CD4-positive, alpha-beta memory T cell (primary cell): ENCODE results near the gene ASH1L. TPM values are rescaled to one million over a fixed set of nuclear protein-coding genes. Genes with fewer than 3 reads are reported as not detected.
"Not testable (repeated sequence)": the region's sequence is repeated elsewhere in the genome, so short reads cannot be mapped to it uniquely, and the experiment has no call there.

Experiments used
- CTCF ChIA-PET: fragments of 350-600 bp; sonication (Branson Sonifier 250); formaldehyde crosslinking; loops from one replicate; lab custom pipeline; 2021; ENCODE audit warnings: inconsistent platforms; ENCODE audit not compliant: partially characterized antibody; lab: Charles Lee
- POLR2A ChIA-PET: fragments of 350-600 bp; sonication (Branson Sonifier 250); formaldehyde crosslinking; loops from one replicate; lab custom pipeline; 2021; ENCODE audit not compliant: partially characterized antibody; lab: Charles Lee
- DNase-seq, 5 donors: peaks; one replicate each; pipeline versions ENCODE4 v3.0.0 to v3.0.0-alpha.2; 2020 to 2022; ENCODE audit warnings: mixed read lengths in 1 of 5
- H3K27ac ChIP-seq: one replicate; pipeline ENCODE4 v1.7.0; 2013; ENCODE audit warnings: low read depth, low read length
- H3K27me3 ChIP-seq: 2 replicates; pipeline ENCODE4 v1.7.0; 2013; ENCODE audit warnings: mild to moderate bottlenecking, low read length, moderate library complexity; ENCODE audit not compliant: insufficient read depth
- H3K36me3 ChIP-seq: 2 replicates; pipeline ENCODE4 v1.7.0; 2013; ENCODE audit warnings: mild to moderate bottlenecking, low read length, moderate library complexity; ENCODE audit not compliant: insufficient read depth
- H3K4me1 ChIP-seq: 2 replicates; pipeline ENCODE4 v1.7.0; 2013; ENCODE audit warnings: mild to moderate bottlenecking, low read length, moderate library complexity; ENCODE audit not compliant: insufficient read depth
- H3K4me3 ChIP-seq, 2 donors: one replicate each; pipeline ENCODE4 v1.7.0; 2013; ENCODE audit warnings: low read length in 2 of 2, mild to moderate bottlenecking in 1 of 2
- H3K9me3 ChIP-seq, 2 donors: one replicate each; pipeline ENCODE4 v1.7.0; 2013; ENCODE audit warnings: low read length in 2 of 2, control low read depth in 1 of 2; ENCODE audit not compliant: control insufficient read depth in 1 of 2
- H3K27ac Mint-ChIP-seq, 7 donors: one replicate each; pipeline ENCODE4 v1.8.0; 2020 to 2021; ENCODE audit warnings: mixed read lengths in 7 of 7, mild to moderate bottlenecking in 6 of 7, inconsistent platforms in 3 of 7, moderate library complexity in 3 of 7
- H3K27me3 Mint-ChIP-seq, 2 donors: one replicate each; pipeline ENCODE4 v1.8.0; 2020 to 2021; ENCODE audit warnings: mixed read lengths in 2 of 2
- H3K36me3 Mint-ChIP-seq, 2 donors: one replicate each; pipeline ENCODE4 v1.8.0; 2020 to 2021; ENCODE audit warnings: mixed read lengths in 2 of 2, inconsistent platforms in 1 of 2, mild to moderate bottlenecking in 1 of 2
- H3K4me1 Mint-ChIP-seq, 4 donors: one replicate each; pipeline ENCODE4 v1.8.0; 2020 to 2021; ENCODE audit warnings: mixed read lengths in 4 of 4, mild to moderate bottlenecking in 1 of 4
- H3K4me3 Mint-ChIP-seq, 8 donors: one replicate each; pipeline ENCODE4 v1.8.0; 2020 to 2021; ENCODE audit warnings: mixed read lengths in 8 of 8, mild to moderate bottlenecking in 7 of 8, moderate library complexity in 6 of 8, inconsistent platforms in 3 of 8
- H3K9me3 Mint-ChIP-seq, 8 donors: one replicate each; pipeline ENCODE4 v1.8.0; 2020 to 2021; ENCODE audit warnings: mixed read lengths in 8 of 8, mild to moderate bottlenecking in 5 of 8, inconsistent platforms in 3 of 8, moderate library complexity in 1 of 8
- intact Hi-C: fragments of 100-400 bp; cut with micrococcal nuclease; formaldehyde crosslinking; loops from one replicate; pipeline ENCODE4 v1.15.1; 2023
- polyA plus RNA-seq, 2 donors: library from polyadenylated mRNA; unstranded; fragments of 300-500 nt; fragmentation: Illumina TruSeq; gene quantifications; one replicate each; pipeline ENCODE4 v1.2.3, GENCODE V29; 2021
- total RNA-seq, 2 experiments: library from RNA; stranded (reverse); gene quantifications; one replicate each; pipeline ENCODE4 v1.2.3, GENCODE V29; 2021

The ASH1L gene
- total and polyA plus RNA-seq, 4 experiments from 2014 or later: 7.6 to 107 (median 70.4) TPM

DNA sequence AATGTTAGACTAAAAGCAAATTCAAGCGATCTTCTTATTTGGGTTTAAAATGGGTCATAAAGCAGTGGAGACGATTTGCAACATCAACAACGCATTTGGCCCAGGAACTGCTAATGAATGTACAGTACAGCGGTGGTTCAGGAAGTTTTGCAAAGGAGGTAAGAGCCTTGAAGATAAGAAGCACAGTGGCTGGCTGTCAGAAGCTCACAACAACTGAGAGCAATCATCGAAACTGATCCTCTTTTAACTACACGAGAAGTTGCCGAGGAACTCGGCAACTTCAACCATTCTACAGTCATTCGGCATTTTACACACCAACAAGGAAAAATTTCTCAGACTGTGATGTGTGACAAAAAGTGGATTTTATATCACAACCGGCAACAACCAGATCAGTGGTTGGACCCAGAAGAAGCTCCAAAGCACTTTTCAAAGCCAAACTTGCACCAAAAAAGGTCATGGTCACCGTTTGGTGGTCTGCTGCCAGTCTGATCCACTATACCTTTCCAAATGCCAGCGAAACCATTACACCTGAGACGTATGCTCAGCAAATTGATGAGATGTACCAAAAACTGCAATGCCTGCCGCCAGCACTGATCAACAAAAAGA is 47.9 kb downstream of the ASH1L start:
- Histone ChIP-seq H3K27ac (no peak overlapping the region), H3K4me3 (peak overlapping the region in 1 of 2 donors; percentile 30), H3K36me3 (no peaks in the 10 kb centered on the region), H3K27me3 (no peaks in the 10 kb centered on the region), H3K9me3 (no peaks in the 10 kb centered on the region), H3K4me1 (peaks cover 36% of the 10 kb centered on the region)
- DNase-seq: peak in 4 of 5 donors; percentile 38 to 44 (median 39)
- ChIA-PET CTCF (no interaction called here), POLR2A (interaction anchor here (1.3 kb wide), 1 partner anchor 191 kb away, joined by 4 read pairs; no protein-coding TSS in a partner anchor)
- H3K4me1 Mint-ChIP-seq: peaks cover 38 to 69% (median 53%) of the 10 kb centered on the region in 4 donors
- intact Hi-C loops: no loop called here
- H3K27me3 Mint-ChIP-seq: no peaks in the 10 kb centered on the region
- H3K9me3 Mint-ChIP-seq: no peaks in the 10 kb centered on the region
- peak overlapping the region; percentile 58 to 87 (median 76) for H3K4me3 Mint-ChIP-seq
- H3K27ac Mint-ChIP-seq: peak overlapping the region; percentile 53 to 93 (median 79)
- H3K36me3 Mint-ChIP-seq: peaks cover 21% of the 10 kb centered on the region in 2 donors

- CTCF ChIA-PET: no interaction called here
These were observed 49.2 kb downstream of the ASH1L start for GRCh38 chr1:155513300-155513916.

GRCh38 chr1:155511385-155511784 is 51.2 kb downstream of the ASH1L start:
- POLR2A ChIA-PET, H3K4me3 Mint-ChIP-seq, H3K9me3 ChIP-seq, DNase-seq, H3K27me3 ChIP-seq, H3K36me3 ChIP-seq, CTCF ChIA-PET, H3K9me3 Mint-ChIP-seq, H3K4me3 ChIP-seq, H3K27ac ChIP-seq, H3K27me3 Mint-ChIP-seq, intact Hi-C loops: not testable (repeated sequence)
- H3K4me1 Mint-ChIP-seq: peaks cover 34 to 62% (median 48%) of the 10 kb centered on the region in 4 donors
- H3K36me3 Mint-ChIP-seq: peaks cover 3 to 20% of the 10 kb centered on the region in 2 donors
- peak overlapping the region in 6 of 7 donors; percentile 4 to 53 (median 32) for H3K27ac Mint-ChIP-seq
- H3K4me1 ChIP-seq: peaks cover 47% of the 10 kb centered on the region

More at GRCh38 chr1:155513300-155513916, 49.2 kb downstream of the ASH1L start:
- H3K27me3 ChIP-seq: no peaks in the 10 kb centered on the region
- no peaks in the 10 kb centered on the region for H3K36me3 ChIP-seq
- intact Hi-C loops: no loop called here
- Mint-ChIP-seq H3K36me3 (peaks cover 16 to 24% of the 10 kb centered on the region in 2 donors), H3K27me3 (no peaks in the 10 kb centered on the region), H3K4me3 (no peak overlapping the region), H3K27ac (peak overlapping the region in 4 of 7 donors; percentile 3 to 79 (median 30)), H3K9me3 (no peaks in the 10 kb centered on the region), H3K4me1 (peaks cover 38 to 66% (median 52%) of the 10 kb centered on the region in 4 donors)
- no peak for DNase-seq
- H3K4me1 ChIP-seq: peaks cover 39% of the 10 kb centered on the region
- no peak overlapping the region for H3K27ac ChIP-seq
- no peak overlapping the region for H3K4me3 ChIP-seq
- POLR2A ChIA-PET: no interaction called here
- H3K9me3 ChIP-seq: no peaks in the 10 kb centered on the region

DNA sequence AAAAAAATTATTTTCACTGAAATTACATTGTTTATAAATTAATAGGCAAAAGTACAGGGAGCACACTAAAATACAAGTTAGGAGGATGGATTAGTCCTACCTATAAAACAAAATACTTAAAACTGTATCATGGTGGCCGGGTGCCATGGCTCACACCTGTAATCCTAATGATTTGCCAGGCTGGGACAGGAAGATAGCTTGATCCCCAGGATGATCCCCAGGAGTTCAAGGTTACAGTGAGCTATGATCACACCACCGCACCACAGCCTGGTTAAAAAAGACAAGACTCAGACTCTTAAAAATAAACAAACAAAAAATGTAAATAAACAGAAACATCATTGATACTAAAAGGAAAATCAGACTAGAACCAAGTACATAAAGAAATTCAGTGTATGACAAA is 53.5 kb downstream of the ASH1L start:
- ChIA-PET POLR2A (no interaction called here), CTCF (no interaction called here)
- peak overlapping the region in 6 of 7 donors; percentile 4 to 79 (median 68) for H3K27ac Mint-ChIP-seq
- no peaks in the 10 kb centered on the region for H3K36me3 ChIP-seq
- H3K4me1 Mint-ChIP-seq: peaks cover 25 to 48% (median 35%) of the 10 kb centered on the region in 4 donors
- no peaks in the 10 kb centered on the region for H3K27me3 Mint-ChIP-seq
- no peak overlapping the region for H3K4me3 ChIP-seq
- no peaks in the 10 kb centered on the region for H3K9me3 Mint-ChIP-seq
- DNase-seq: no peak
- no peak overlapping the region for H3K4me3 Mint-ChIP-seq
- H3K27ac ChIP-seq: no peak overlapping the region
- peaks cover 38% of the 10 kb centered on the region for H3K4me1 ChIP-seq
- intact Hi-C loops: no loop called here
- peaks cover 3 to 21% of the 10 kb centered on the region in 2 donors for H3K36me3 Mint-ChIP-seq
- no peaks in the 10 kb centered on the region for H3K9me3 ChIP-seq
- H3K27me3 ChIP-seq: no peaks in the 10 kb centered on the region

DNA sequence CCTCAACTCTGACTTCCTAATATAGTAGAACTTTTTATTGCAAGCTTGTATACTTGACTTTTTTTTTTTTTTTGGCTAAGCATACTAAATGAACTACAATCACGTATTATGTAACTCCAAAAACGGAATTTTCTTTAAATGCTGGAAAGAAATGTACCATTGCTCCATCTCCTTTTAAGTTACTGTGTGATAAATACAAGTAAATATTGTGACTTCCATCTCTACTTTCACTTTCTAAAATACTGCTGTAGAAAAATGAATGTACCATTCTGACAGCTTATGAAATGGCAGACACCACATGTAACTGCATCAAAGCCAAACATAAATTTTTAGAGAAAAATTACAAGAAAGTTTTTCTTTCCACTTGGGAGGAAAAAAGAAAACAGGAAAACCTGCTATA is 54.7 kb downstream of the ASH1L start:
- Histone ChIP-seq H3K4me1 (peaks cover 32% of the 10 kb centered on the region), H3K27me3 (no peaks in the 10 kb centered on the region), H3K4me3 (no peak overlapping the region), H3K36me3 (no peaks in the 10 kb centered on the region), H3K9me3 (no peaks in the 10 kb centered on the region), H3K27ac (no peak overlapping the region)
- intact Hi-C loops: no loop called here
- H3K36me3 Mint-ChIP-seq: peaks cover 3 to 21% of the 10 kb centered on the region in 2 donors
- ChIA-PET CTCF (no interaction called here), POLR2A (no interaction called here)
- peak overlapping the region in 4 of 7 donors; percentile 14 to 49 (median 34) for H3K27ac Mint-ChIP-seq
- no peaks in the 10 kb centered on the region for H3K27me3 Mint-ChIP-seq
- H3K9me3 Mint-ChIP-seq: no peaks in the 10 kb centered on the region
- H3K4me1 Mint-ChIP-seq: peaks cover 19 to 43% (median 32%) of the 10 kb centered on the region in 4 donors
- H3K4me3 Mint-ChIP-seq: peak overlapping the region in 3 of 8 donors; percentile 51 to 68 (median 64)
- DNase-seq: no peak

DNA sequence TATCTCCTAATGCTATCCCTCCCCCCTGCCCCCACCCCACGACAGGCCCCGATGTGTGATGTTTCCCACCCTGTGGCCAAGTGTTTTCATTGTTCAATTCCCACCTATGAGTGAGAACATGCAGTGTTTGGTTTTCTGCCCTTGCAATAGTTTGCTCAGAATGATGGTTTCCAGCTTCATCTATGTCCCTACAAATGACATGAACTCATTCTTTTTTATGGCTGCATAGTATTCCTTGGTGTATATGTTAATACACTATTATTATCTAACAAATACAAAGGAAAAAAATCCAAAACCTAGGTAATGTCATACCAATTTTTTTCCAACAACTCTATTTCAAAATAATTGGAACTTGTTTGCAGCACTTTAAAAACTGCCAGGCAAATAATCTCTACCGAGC is 56.6 kb downstream of the ASH1L start:
- peaks cover 0 to 15% of the 10 kb centered on the region in 2 donors for H3K36me3 Mint-ChIP-seq
- intact Hi-C loops: not testable (repeated sequence)

GRCh38 chr1:155504207-155504606 is 58.4 kb downstream of the ASH1L start:
- POLR2A ChIA-PET: no interaction called here
- Histone ChIP-seq H3K9me3 (no peaks in the 10 kb centered on the region), H3K4me3 (no peak overlapping the region), H3K27me3 (no peaks in the 10 kb centered on the region), H3K4me1 (peaks cover 46% of the 10 kb centered on the region), H3K36me3 (no peaks in the 10 kb centered on the region), H3K27ac (no peak overlapping the region)
- intact Hi-C loops: no loop called here
- Mint-ChIP-seq H3K27me3 (no peaks in the 10 kb centered on the region), H3K36me3 (peaks cover 0 to 17% of the 10 kb centered on the region in 2 donors), H3K4me1 (peaks cover 27 to 46% (median 35%) of the 10 kb centered on the region in 4 donors), H3K27ac (peak overlapping the region in 1 of 7 donors; percentile 5), H3K9me3 (no peaks in the 10 kb centered on the region), H3K4me3 (no peak overlapping the region)
- CTCF ChIA-PET: interaction anchor here (0.7 to 1.6 kb wide), 6 partner anchors 8 to 255 kb away, joined by 3 to 22 read pairs (median 4); no protein-coding TSS in a partner anchor
- peak in 3 of 5 donors; percentile 23 to 31 (median 24) for DNase-seq

More for the DNA sequence above, 56.6 kb downstream of the ASH1L start:
- H3K9me3 ChIP-seq, H3K27ac Mint-ChIP-seq, DNase-seq, H3K9me3 Mint-ChIP-seq, H3K27me3 ChIP-seq, H3K27ac ChIP-seq, H3K27me3 Mint-ChIP-seq, H3K4me3 Mint-ChIP-seq, H3K4me3 ChIP-seq, CTCF ChIA-PET, POLR2A ChIA-PET, H3K36me3 ChIP-seq: not testable (repeated sequence)
- peaks cover 32% of the 10 kb centered on the region for H3K4me1 ChIP-seq
- peaks cover 15 to 32% (median 24%) of the 10 kb centered on the region in 4 donors for H3K4me1 Mint-ChIP-seq
